ENCODE results near the gene RBSN.

The RBSN gene

DNA sequence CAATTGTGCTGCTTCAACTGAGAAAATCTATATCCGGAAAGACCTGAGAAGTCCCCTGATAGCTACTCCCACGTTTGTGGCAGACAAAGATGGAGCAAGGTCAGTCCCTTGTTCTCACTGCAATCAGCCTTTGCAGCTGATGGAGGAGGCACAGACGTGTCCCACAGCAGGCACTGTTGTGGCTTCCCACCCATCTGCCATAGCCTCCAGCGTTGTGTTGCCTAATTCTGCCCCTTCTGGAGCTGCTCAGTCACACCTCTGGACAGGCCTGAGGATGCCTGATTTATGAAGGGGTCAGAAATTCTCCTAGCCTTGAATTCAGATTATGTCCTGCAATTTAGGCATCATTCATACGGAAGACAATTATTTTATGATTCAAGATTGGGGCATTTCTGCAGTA lies 75.7 kb downstream of the RBSN start:
- no peaks in the 10 kb centered on the region for H3K4me1 Mint-ChIP-seq
- ATAC-seq (replicated peaks; ENCODE audit: extremely low read depth, poor library complexity, severe bottlenecking) (no peak), DNase-seq (ENCODE audit: low spot score in 2 of 2) (no peak)
- peaks cover 44% of the 10 kb centered on the region for H3K36me3 Mint-ChIP-seq (ENCODE audit: insufficient read depth)
- H3K4me3 Mint-ChIP-seq: no peak overlapping the region
- no peak overlapping the region for H3K27ac Mint-ChIP-seq (ENCODE audit: low read depth)
- H3K27me3 Mint-ChIP-seq: no peaks in the 10 kb centered on the region
- no peaks in the 10 kb centered on the region for H3K9me3 Mint-ChIP-seq

All from central memory CD8-positive, alpha-beta T cell (primary cell).